ENCODE data around the gene TULP4.
"Not testable (repeated sequence)": the region's sequence is repeated elsewhere in the genome, so short reads cannot be mapped to it uniquely, and the experiment has no call there.

Gene TULP4

DNA sequence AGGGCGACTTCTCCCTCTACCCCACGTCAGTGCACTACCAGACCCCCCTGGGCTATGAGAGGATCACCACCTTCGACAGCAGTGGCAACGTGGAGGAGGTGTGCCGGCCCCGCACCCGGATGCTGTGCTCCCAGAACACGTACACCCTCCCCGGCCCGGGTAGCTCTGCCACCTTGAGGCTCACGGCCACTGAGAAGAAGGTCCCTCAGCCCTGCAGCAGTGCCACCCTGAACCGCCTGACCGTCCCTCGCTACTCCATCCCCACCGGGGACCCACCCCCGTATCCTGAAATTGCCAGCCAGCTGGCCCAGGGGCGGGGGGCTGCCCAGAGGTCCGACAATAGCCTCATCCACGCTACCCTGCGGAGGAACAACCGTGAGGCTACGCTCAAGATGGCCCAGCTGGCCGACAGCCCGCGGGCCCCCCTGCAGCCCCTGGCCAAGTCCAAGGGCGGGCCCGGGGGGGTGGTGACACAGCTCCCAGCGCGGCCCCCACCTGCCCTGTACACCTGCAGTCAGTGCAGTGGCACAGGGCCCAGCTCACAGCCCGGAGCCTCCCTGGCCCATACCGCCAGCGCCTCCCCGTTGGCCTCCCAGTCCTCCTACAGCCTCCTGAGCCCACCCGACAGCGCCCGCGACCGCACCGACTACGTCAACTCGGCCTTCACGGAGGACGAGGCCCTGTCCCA lies 190.1 kb downstream of the TULP4 start:
- no peak for DNase-seq (ENCODE audit: low read depth in 2 of 2)

DNA sequence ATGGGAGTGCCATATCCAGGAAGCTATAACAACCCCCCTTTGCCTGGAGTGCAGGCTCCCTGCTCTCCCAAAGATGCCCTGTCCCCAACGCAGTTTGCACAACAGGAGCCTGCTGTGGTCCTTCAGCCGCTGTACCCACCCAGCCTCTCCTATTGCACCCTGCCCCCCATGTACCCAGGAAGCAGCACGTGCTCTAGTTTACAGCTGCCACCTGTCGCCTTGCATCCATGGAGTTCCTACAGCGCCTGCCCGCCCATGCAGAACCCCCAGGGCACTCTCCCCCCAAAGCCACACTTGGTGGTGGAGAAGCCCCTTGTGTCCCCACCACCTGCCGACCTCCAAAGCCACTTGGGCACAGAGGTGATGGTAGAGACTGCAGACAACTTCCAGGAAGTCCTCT lies 191.0 kb downstream of the TULP4 start:
- DNase-seq (ENCODE audit: low read depth in 2 of 2) = no peak

DNA sequence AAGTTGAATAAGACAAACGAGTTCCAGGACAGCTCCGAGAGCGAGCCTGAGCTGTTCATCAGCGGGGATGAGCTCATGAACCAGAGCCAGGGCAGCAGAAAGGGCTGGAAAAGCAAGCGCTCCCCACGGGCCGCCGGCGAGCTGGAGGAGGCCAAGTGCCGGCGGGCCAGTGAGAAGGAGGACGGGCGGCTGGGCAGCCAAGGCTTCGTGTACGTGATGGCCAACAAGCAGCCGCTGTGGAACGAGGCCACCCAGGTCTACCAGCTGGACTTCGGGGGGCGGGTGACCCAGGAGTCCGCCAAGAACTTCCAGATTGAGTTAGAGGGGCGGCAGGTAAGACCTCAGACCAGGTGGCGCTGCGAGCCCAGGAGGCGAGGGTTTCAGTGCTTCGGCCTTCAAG lies 191.6 kb downstream of the TULP4 start:
- DNase-seq (ENCODE audit: low read depth in 2 of 2) = no peak

DNA sequence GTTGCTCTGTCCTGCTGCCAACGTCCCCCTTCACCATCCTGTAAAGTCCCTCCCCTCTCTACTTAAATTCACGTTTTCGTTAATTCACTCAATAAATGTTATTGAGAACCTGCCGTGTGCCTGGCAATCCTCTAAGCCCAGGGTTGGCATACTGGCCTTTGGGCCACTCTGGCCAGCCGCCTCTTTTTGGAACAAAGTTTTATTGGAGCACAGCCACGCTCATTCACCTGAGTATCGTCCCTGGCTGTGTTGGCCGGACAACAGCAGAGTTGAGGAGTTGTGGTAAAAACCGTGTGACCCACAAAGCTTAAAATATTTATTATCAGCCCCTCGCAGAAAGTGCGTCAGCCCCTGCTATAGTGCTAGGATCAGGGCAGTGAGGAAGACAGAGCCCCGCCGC lies 192.9 kb downstream of the TULP4 start:
- no peak for DNase-seq (ENCODE audit: low read depth in 2 of 2)

DNA sequence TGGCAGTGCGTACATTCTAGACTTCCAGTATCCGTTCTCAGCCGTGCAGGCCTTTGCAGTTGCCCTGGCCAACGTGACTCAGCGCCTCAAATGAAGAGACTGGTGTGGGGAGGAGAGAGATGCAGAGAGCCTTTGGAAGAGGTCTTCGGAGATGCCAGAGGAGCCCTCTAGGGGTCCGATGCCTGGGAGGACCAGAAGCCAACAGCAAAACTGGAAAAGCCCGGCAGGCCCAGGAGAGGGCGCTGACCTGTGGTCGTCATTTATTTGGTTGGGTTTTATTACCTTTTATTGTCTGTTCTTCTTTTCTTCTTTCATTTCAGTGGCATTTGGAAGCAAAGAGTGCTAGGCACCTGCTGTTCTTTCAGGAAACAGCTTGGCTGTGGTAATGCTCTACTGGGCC lies 194.3 kb downstream of the TULP4 start:
- no peak for DNase-seq (ENCODE audit: low read depth in 2 of 2)

DNA sequence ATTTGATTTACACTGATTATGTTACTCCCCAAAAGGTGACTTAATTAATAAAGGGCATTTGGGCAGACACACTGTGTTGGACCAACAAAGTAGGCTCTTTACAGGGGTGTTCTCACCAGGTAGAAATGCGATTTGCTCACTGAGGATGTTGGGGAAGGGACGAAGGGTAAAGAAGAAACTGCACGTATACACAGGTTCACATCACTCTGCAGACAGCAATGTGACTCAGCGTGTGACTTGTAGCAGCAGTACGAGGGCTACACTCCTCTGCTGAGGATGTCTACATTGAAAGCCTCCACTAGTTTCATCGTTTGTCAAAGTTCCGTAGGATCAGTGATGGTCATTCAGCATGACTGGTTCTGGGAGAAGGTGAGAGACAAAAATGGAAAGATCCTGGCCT lies 194.9 kb downstream of the TULP4 start:
- DNase-seq (ENCODE audit: low read depth in 2 of 2) = no peak

DNA sequence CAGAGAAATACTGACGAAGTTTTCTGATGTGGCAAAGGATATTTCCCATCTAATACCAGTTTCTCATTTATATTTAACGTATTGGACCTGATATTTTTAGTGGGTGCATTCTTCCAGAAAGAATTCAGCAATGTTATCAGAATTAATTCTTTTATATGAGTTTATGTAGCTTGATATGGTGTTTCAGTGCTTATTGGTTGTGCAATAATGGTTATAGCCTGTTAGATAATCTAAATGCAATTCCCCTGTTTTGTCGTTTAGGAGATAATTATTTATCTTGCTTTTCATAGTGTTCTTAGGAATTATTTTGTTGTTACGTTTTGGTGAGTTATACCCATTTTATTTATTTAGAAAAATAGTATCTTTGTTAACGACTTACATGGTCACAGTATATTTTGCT lies 196.2 kb downstream of the TULP4 start:
- DNase-seq (ENCODE audit: low read depth in 2 of 2) = no peak

DNA sequence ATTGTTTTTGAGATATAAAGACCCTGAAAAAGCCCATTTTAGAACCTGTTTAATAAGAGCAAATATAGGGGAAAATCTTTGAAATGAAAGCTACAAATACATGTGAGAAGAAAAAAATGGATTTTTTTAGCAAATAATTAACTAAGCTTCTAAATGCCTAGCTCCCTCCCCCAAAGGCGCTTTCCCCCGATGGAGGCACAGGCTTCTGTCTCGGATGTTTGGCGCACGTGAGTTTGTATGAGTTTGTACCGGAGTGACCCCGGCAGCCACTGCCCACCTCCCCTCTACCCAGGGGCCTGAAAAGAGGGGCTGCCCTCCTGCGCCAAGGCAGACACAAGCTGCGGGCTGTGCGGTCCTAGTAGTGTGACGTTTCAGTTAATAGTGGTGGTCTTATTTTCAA lies 197.2 kb downstream of the TULP4 start:
- DNase-seq (ENCODE audit: low read depth in 2 of 2) = no peak

DNA sequence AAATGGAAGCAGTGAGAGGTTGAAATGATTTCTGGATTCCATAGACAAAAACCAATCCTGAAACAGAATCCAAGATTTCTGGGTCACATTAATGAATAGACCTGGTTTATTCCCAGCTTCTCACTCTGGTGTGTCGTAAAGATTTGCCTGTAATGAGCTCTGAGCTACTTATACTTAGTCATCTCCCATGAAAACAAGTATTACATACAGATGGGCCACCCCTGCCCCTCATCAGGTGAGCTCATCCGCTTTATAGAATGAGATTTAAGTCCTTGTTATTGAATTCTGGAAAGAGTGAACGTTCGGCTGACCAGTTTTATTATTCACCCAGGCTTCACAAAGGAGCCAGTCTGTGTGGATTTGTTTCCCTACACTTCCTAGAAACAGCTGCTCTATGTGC lies 200.5 kb downstream of the TULP4 start:
- no peak for DNase-seq (ENCODE audit: low read depth in 2 of 2)

DNA sequence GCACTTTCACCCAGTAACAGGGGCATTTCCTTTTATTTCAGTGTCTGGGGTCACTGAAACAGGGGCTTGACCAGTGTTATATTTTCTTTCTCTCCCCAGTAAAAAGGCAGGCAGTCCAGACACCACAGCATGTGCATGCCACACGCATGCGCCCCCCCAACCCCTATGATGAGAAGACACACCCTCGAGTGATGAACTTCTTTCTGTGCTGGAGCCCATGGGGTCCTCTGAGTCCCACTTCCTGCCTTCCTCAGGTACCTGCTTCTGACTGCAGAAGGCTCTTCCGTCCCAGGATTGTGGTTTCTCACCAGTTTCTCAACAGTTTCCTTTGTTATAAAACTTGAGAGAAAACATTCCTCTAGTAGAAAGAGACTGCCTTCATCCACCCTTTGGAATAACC lies 201.9 kb downstream of the TULP4 start:
- no peak for DNase-seq (ENCODE audit: low read depth in 2 of 2)

DNA sequence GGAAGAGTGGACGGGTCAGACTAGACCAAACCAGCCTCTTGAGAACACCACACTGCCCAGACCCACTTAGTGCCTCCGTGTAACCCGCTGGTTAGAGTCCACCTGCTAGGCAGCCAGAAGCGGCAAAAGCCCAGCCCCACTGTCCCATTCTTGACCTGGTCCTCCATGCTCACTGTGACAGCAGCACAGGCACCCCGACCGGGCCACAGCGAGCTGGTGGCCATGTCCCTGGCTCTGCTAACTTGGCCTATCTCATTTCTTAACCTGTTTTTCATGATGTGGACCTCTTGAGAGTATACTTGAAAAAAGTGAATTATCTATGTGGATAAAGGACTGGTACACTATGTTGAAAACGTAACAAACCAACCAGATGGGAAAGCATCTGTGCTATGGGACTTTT lies 202.7 kb downstream of the TULP4 start:
- DNase-seq (ENCODE audit: low read depth in 2 of 2) = no peak

DNA sequence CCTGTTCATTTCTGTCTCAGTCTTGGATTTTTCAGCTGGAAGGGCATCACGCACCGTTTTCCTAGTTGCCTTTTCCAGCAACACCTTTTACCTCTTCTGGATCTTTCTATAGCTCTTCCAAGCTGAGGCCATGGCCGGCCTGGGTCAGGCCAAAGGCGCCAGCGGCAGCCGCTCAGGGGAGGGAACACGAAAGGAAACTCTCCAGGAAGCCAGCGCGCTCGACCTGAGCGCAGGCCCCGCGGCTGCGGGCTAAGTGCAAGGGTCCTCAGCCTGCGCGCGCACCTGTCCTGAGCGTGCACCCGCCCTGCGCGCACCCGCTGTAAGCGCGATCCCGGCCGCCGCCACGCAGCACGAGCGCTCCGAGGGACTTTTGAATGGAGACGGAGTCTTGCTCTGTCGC lies 203.8 kb downstream of the TULP4 start:
- DNase-seq (ENCODE audit: low read depth in 2 of 2) = no peak

DNA sequence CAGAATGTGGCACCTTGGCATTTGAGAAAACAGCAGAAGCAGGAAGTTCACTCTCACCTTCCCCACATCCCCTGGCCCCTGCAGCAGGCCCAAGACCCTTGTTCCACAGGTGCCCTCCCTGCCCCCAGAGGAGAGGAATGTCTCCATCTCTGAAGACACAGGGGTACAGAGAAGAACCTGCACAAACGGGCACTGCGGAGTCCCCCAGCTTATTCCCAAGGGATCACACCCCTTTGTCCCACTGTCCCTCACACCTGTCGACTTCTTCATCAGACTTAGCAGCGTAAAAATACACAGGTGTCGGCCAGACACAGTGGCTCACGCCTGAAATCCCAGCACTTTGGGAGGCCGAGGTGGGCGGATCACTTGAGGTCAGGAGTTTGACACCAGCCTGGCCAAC lies 204.8 kb downstream of the TULP4 start:
- DNase-seq (ENCODE audit: low read depth in 2 of 2) = no peak

DNA sequence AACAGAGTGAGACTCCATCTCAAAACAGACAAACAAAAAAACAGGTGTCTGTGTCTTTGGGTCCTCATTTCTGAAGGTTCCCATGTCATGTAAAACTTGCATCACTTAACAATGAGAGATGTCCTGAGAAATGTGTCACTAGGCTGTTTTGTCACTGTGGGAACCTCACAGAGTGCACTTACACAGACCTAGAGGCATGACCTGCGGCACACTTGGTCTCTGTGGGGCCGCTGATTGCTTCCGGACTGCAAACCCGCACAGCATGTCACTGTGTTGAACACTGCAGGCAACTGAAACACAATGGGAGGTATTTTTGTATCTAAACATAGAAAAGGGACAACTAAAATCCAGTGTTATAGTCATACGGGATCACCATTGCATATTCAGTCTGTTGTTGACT lies 205.3 kb downstream of the TULP4 start:
- DNase-seq (ENCODE audit: low read depth in 2 of 2) = no peak

DNA sequence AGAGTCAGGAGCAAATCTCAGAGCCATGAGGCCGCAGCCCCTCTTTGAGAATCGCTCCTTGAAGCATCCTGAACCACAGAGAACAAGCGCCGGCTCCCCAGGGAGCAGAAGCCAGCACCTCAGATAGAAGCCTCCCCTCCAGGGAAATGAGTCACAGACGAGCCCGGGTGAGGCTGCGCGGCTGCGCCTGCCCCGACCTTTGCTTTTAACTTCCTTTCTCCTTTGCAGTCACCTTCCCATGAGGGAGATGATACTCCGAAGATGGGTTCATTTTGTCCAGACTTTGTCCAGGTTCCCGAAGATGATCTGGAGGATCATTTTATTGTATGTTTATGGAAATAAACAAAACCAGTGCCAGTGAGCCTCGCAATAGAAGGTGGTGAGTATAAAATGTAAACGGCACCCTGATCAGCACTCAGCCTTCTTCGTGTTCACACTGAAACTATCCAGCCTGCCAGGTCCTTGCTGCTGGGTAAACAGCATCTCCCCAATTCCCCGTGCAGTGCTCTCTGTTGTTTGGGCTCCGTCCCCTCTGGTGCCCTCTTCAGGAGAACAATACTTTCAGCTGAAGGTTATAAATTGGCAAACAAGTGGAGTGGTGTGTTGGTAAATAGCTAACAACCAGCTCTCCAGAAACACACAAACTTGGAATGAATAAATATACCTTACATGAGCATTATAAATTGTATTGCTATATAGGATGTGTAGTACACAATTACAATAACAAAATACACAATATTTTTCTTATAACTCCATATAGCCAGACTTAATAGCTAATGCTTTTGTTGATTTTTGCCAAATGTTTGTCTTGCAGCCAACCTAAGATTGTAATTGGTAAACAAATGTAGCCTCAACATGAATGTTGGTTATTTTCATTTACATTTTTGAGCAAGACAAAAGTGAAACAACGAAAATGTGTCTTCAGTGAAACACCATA lies 206.2 kb downstream of the TULP4 start:
- peak; percentile 28 to 34 for DNase-seq (ENCODE audit: low read depth in 2 of 2)

DNA sequence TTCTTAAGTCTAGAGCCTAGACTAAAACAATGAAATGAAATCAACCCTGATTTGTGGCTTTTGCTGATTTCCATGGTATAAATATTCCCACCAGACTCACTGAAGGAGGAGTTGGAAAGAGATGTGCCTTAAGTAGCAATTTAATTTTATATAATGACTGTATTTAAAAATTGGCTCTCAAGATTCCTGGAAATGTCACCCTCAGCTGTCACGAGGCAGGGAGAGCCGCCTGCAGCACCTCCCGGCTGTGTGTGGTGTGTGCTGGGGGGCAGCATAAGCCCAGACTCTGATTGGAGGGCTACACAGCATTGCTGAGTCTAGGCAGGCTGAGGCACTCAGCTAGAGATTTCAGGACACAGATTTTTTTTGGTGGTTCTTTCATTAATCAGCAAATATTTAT lies 207.0 kb downstream of the TULP4 start:
- DNase-seq (ENCODE audit: low read depth in 2 of 2) = no peak

DNA sequence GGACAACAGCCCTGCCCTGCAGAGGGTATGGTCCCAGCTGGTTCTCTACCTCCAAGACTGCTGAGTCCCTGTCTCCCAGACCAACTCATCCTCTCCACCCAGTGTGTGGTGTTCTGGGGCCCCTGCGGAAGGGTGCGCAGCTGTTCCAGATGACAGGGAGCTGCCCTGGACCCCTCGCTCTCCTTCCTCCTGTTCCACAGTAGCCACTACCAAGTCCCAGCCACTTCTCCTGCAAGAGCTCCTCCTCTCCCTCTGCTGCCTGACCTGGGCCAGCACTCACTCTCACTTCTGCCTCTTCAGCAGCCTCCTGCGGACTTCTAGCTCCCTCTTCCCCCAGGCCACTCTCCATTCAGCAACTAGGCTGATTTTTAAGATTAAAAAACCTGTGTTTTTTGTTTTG lies 207.5 kb downstream of the TULP4 start:
- DNase-seq (ENCODE audit: low read depth in 2 of 2) = no peak

DNA sequence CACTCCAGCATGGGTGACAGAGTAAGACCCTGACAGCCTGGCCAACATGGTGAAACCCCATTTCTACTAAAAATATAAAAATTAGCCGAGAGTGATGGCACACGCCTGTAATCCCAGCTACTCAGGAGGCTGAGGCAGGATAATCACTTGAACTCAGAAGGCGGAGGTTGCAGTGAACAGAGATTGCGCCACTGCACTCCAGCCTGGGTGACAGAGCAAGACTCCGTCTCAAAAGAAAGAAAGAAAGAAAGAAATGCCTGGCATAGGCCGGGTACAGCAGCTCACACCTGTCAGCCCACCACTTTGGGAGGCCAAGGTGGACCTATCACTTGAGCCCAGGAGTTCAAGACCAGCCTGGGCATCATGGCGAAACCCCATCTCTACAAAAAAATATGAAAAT lies 208.7 kb downstream of the TULP4 start:
- not testable (repeated sequence) for DNase-seq (ENCODE audit: low read depth in 2 of 2)

DNA sequence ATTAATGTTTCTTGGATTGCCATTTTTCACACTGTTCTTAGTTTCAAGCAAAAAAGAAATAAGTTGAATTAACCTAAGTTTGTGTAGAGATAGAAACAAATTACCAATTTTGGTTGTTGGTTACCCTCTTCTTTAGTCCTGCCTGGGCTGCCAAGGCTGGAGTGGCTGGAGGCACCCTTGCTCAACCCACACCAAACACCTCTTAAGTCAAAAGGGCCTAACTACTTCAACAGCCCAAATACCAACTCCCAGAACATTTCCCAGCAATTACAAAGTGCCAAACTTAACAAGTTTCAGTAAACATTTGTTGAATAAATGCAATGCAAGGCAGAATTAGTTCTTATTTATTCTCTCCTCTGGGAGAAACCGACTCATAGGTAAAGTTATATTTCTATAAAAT lies 209.5 kb downstream of the TULP4 start:
- DNase-seq (ENCODE audit: low read depth in 2 of 2) = no peak

DNA sequence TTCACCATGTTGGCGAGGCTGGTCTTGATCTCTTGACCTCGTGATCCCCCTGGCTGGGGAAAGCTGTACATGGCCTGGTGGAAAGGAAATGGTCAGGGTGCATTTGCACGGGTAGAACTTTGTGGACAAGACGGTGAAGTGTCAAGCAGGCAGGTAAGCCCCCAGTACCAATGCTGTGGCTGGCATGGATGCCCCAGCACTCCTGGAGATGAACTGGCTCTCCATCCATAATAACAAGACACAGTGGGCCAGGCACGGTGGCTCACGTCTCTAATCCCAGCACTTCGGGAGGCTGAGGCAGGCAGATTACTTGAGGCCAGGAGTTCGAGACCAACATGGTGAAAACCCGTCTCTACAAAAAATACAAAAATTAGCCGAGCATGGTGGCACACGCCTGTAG lies 210.4 kb downstream of the TULP4 start:
- no peak for DNase-seq (ENCODE audit: low read depth in 2 of 2)

DNA sequence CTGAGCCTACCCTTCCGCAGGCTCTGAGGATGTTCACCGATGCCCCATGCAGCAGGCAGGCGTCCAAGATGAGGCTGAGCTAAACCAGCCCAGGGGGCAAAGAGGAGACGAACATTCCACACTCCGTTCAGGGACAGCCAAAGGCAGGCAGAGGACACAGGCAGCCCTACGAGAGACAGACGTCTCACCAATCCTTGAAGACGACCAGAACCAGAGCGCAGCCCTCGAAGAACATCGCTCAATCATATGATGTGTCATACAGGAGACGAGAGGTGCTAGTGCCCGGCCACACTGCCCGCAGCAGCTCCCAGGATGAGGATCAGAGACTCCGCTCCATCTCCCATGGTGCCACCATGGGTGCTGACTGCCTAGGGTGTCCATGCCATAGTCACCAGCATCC lies 212.0 kb downstream of the TULP4 start:
- no peak for DNase-seq (ENCODE audit: low read depth in 2 of 2)

DNA sequence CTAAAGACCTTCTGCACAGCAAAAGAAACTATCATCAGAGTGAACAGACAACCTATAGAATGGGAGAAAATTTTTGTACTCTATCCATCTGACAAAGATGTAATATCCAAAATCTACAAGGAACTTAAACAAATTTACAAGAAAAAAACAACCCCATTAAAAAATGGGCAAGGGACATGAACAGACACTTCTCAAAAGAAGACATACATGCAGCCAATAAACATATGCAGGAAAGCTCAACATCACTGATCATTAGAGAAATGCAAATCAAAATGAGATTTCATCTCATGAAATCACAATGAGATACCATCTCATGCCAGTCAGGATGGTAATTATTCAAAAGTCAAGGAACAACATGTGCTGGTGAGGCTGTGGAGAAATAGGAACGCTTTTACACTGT lies 215.6 kb downstream of the TULP4 start:
- DNase-seq (ENCODE audit: low read depth in 2 of 2) = not testable (repeated sequence)

DNA sequence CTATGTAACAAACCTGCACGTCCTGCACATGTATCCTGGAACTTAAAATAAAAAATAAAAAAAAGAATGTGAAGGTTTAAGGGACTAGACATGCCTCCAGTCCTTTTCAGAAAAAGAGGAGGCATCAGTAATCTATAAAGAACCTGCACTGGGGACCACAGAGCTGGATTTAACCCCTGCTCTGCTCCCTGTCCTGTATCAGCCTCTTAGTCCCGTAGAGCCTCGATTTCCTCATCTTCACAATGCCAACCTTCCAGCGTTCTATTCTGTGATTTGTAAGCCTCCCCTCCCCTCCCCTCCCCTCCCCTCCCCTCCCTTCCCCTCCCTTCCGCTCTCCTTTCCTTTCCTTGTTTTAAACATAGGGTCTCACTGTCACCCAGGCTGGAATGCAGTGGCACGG lies 216.6 kb downstream of the TULP4 start:
- DNase-seq (ENCODE audit: low read depth in 2 of 2) = no peak
